GM21576 (cell line): ENCODE measurements around the gene CHST12.
"Not testable (repeated sequence)": the region's sequence is repeated elsewhere in the genome, so short reads cannot be mapped to it uniquely, and the experiment has no call there.

Source experiments
- ATAC-seq: cut with Tn5 transposase; IDR thresholded peaks from one replicate; pipeline ENCODE4 v1.9.1; 2021; ENCODE audit warnings: mild to moderate bottlenecking, moderate library complexity; ENCODE audit not compliant: unreplicated experiment

Gene CHST12

DNA sequence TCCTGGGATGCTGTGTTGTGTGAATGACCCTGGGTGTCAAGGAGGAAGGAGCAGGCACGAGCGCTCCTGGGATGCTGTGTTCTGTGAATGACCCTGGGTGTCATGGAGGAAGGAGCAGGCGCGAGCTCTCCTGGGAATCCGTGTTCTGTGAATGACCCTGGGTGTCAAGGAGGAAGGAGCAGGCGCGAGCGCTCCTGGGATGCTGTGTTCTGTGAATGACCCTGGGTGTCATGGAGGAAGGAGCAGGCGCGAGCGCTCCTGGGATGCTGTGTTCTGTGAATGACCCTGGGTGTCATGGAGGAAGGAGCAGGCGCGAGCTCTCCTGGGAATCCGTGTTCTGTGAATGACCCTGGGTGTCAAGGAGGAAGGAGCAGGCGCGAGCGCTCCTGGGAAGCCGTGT lies 25.9 kb upstream of the CHST12 start:
- ATAC-seq: not testable (repeated sequence)

DNA sequence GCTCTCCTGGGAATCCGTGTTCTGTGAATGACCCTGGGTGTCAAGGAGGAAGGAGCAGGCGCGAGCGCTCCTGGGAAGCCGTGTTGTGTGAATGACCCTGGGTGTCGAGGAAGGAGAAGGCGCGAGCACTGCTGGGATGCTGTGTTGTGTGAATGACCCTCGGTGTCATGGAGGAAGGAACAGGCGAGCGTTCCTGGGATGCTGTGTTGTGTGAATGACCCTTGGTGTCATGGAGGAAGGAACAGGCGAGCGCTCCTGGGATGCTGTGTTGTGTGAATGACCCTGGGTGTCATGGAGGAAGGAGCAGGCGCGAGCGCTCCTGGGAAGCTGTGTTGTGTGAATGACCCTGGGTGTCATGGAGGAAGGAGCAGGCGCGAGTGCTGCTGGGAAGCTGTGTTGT lies 25.3 kb upstream of the CHST12 start:
- not testable (repeated sequence) for ATAC-seq

DNA sequence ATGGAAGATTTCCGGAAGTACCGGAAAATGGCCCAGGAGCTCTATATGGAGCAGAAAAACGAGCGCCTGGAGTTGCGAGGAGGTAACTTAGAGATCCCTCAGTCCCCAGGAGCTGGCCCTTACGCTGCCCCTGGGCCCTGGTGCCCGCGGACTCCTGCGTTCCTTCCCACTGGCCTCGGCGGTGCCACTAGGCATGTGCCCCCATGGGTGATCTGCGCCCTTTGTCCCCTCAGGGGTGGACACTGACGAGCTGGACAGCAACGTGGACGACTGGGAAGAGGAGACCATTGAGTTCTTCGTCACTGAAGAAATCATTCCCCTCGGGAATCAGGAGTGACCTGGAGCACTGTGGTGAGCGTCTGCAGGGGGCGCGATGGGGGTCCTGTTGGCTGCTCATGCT lies 24.2 kb upstream of the CHST12 start:
- no peak for ATAC-seq

DNA sequence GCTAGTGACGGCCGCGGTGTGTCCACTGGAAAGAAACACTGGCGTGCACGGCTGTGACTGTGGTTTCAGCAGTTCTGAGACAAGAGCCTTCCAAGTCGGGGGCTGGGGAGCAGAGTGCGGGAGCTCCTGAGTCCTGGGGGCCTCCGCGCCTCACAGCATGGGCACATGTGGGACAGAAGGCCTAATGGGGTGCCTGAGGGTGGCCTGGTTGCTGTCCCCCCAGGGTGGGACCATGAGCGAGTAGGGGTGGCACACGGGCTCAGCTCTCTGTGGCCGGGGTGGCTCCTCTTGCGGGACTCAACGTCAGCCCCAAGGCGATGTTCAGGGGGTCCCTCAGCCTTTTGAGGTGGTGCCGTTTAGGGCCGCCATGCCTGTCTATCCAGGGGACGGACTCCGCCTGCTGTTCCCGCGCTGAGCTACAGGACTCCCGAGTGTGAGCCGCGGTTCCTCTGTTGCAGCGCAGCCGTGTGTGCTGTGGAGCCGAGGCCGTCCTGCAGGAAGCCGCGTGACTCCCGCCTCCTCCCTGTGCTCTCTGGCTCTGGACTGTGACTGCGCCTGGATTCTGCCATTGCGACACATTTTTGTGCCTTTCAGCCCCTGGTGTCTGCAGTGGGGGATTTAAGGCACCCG lies 23.5 kb upstream of the CHST12 start:
- no peak for ATAC-seq

DNA sequence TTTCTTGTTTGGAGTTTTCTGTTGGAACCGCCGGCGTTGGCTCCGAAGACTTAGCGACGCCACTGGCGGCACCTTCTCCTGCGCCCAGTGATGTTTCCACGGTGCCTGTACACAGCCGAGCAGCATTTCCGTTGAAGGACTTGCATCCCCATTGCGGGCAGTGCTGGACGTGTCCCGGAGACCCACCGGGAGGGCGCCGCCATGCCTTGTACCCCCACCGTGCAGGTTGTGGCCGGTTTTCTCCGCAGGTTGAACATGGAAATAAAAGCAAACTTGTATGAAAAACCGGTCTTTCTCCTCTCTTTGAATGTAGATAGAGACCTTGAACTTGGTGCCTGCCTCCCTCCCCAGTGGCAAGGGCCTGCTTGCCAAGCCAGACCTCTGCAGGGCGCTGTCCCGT lies 22.9 kb upstream of the CHST12 start:
- ATAC-seq: no peak

DNA sequence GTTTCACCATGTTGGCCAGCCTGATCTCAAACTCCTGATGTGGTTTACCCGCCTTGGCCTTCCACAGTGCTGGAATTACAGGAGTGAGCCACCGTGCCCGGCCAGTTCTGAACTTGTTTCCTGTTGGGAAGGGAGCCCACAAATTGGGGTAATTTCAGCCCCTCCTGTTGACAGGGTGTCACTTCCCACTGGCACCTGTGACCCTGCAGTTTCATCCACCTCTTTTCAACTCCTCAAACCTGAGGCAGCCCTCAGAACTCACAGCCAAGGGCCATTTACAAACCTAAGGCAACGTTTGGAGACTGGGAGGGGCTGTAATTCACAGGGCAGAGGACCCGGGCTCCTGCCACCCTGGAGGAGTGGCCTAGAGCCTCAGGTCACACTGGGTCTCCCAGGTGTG lies 22.2 kb upstream of the CHST12 start:
- ATAC-seq: no peak

DNA sequence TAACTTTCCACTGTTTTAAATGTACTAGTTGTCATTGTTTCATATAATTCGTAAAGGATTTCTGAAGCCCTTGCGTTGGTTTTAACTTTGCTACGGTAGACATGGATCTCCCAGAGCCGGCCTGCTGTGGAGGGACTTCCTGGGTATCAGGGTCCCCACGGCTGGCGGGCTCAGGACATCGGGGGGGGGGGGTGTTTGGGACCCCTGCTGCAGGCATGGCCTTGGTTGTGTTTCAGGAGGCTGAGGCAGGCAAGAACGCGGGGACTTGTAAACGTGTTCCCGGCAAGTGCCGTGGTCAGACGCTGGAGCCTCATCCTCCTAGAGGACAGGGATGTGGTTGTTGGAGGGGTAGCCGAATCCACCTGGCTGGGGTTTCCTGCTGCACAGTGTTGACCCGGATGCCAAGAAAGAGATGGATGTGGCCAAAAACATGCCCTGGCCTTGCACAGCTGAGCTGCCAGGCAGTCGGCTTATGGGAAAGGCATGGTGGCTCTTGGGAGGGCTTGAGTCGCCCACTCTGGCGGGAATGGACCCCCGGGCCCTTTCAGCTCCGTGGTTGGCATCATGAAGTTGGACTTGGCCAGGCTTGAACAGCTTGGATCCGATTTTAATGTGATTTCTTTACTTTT lies 21.4 kb upstream of the CHST12 start:
- ATAC-seq: no peak

DNA sequence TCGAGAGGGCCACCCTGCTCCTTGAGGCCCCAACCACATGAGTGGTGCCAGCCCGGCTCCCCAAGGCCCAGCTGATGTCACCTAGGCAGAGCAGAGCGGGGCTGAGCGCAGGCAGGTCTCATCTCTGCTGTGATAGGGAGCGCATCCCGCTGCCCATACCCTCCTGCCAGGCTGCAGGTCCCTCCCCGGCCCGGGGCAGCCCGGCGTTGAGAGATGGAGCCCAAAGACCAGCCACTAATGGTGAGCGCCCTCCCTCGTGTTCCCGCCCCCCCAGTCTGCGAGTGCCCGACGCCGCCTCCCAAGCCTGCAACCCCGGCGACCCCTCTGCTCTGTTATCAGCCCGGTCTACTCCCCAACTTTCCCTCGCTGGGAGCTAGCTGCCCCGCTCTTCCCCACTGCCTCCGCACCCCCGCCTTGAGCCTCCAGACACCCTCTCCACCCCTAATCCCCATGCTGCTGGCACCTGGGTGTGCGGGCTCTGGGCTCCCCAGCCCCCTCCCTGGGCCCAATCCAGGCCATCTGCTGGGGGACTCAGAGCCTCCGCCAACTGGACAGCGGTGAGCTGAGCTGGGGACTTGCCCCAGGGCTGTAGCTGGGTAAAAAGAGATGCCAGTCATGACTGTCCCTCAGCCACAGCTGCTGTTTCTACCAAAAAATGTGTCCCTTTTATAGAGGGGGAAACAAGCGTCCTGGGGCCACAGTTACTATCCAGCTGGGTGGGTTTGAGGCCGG lies 19.7 kb upstream of the CHST12 start:
- ATAC-seq: no peak

DNA sequence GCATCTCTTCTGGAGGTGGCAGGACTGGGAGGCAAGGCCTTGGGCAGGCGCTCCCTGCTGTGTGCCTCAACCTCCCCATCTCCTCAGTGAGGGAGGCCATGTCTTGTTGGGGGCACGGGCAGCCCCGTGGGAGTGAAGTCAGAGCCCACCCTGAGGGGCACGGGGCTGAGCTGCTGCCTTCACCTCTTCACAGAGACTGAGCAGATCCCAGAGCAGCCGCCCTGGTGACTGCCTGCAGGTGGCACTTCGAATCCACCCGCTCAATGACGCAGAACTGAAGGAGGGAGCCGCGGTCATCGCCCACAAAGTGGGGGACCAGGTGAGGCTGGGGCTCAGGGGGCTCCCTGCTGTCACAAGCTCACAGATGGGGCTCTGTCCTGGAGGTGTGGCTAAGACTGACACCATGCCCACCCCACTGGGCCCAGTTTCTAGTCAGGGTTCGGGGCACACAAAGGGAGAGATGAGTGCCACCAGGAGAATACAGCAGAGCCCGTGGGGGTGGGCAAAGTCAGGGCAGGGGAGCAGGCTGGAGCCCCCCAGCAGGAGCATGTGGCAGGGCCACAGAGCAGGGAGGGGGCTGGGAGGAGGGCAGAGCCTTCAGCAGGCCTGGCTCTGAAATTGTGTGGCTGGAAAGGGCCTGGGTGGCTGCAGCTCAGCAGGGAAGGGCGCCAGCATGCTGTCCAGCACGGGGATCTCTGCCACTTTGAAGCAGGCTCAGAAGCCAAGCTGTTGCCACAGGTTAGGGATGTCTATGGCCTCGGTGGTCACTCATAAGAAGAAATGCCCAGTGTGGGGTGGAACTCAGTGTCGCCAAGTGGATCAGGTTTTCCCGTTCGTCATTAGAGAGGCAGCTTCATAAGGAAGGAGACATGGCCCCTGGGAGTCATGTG lies 18.8 kb upstream of the CHST12 start:
- no peak for ATAC-seq

DNA sequence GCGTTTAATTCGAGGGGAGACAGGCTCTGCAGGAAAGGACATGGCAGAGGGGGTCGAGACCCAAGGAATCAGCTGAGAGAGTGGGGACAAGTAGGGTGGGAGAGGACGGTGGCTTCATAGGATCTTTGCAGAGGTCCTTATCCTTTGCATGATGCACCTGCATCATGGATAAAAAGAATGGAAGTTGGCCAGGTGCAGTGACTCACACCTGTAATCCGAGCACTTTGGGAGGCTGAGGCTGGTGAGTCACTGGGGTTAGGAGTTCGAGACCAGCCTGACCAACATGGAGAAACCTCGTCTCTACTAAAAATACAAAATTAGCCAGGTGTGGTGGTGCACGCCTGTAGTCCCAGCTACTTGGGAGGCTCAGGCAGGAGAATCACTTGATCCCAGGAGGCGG lies 17.3 kb upstream of the CHST12 start:
- not testable (repeated sequence) for ATAC-seq

DNA sequence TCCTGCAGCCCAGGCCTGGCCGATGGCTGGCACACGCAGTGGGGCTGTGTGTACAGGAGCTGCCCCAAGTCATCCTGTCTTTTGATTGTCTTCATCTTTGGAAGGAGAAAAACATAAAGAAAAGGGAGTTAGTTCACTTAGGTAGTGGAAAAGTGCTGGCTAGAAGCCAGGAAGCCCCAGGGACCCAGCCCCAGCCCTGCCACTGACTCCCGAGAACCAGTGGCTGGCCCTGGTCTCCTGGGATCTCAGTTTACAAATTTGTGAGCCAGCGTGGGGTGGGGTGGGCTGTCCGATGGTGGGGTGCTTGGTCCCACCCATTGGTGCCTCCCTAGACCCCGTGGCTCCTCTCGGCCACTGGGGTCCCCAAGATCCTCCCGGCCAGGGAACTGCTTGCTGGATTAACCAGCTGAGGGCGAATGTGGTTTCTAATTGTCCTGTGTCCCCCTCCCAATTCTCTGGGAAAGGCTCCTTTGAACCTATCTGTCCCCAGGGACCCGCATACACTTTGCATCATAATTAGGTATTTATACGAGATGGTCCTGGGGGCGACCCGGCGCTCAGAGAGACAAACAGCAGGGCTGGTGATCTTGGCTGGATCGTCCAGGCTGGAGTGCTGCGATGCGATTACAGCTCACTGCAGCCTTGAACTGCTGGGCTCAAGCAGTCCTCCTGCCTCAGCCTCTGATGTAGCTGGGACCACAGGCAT lies 16.3 kb upstream of the CHST12 start:
- ATAC-seq: no peak

DNA sequence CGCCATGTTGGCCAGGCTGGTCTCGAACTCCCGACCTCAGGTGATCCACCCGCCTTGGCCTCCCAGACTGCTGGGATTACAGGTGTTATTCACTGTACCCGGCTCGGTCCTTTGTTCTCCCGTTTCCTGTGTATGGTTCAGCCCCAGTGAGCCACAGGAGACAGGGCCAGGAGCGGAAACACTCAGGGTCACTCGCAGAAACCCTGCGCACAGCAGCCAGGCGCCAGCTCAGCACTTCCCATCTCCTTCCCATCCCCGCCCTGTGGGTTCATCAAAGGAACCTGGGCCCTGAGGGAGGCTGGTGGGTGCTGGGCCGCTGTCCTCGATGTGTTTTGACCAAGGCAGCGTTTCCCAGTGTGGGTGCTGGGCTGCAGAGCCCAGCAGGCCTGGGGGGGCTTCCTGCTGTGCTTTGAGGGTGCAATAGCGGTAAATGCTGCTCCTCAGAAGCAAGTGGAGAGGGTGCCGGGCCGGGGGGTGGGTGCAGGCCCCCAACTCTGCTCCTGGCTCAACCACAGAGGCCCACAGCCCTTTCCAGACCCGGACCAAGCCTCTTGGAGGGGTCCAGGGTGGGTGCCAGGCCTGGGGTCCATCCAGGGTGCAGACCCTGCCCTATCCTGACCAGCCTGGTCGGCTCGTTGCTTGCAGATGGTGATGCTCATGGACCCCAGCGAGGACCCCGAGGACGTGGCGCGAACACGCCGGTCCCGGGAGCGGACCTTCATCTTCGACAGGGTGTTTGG lies 15.3 kb upstream of the CHST12 start:
- no peak for ATAC-seq

DNA sequence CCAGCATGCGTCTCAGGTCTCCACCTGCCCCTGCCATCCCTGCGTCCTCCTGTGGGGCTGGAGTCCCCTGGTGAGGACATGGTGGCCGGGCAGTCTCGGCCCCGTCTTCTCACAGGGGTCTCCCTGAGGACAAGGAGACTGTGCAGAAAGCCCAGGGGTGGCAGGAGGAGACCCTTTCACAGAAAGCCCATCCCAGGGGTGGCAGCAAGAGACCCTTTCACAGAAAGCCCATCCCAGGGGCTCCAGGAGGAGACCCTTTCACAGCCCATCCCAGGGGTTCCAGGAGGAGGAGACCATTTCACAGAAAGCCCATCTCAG lies 14.8 kb upstream of the CHST12 start:
- ATAC-seq: no peak

DNA sequence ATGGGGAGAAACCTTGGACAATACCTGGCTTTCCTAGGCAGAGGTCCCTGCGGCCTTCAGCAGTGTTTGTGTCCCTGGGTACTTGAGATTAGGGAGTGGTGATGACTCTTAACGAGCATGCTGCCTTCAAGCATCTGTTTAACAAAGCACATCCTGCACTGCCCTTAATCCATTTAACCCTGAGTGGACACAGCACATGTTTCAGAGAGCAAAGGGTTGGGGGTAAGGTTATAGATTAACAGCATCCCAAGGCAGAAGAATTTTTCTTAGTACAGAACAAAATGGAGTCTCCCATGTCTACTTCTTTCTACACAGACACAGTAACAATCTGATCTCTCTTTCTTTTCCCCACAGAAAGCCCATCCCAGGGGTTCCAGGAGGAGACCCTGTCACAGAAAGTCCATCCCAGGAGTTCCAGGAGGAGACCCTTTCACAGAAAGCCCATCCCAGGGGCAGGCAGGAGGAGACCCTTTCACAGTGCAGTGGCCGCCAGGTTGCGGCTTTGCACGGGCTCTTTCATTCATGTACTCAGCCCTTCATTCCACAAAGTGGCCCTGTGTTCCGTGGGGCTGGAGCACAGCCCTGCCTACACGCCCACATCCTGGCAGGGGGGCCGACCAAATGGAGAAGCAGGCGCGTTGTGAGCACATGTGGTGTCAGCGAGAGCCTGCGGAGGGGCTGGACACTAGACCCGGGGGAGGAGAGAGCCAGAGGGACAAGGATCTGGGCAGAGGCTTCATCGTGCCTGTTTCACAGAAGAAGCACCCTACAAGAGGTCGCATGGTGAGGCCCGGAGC lies 13.2 kb upstream of the CHST12 start:
- ATAC-seq: not testable (repeated sequence)

DNA sequence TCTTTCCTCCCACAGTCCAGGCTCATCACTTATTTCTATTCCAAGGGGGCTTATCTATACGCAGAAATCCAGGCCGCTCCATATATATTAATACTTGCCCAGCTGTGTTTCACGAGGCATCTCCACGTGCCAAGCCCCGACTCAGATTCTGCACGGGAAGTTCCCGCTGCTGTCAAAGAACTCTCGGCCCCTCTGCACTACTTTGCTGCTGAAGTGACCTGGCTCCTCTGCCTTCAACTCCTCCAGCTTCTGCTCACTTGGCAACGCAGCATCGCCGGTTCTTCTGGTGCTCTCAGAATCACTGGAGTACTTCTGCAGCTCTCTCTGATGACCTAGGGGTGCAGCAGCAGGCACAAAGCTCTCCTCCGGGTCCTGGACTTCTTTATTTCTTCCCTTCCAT lies 9.7 kb upstream of the CHST12 start:
- ATAC-seq: no peak

DNA sequence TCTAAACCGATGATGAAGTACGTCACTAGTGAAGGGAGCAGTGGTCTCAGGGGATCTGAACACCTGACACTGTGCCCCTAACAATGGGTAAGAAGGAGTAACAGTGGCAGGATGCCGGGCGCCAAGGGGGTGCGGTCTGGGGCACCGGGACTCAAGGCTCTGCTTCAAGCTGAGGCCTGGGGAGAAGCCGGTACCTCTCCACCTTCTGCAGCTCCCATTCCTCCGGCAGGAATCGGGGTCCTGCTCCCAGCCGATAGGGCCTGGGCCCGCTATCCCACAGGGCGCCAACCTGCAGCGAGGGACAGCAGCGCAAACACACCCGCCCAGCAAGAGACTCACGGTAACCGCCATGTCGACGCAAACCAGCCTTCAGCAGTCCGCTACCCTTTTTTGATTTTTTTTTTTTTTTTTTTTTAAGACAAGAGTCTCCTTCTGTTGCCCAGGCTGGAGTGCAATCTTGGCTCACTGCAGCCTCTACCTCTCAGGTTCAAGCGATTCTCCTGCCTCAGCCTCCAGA lies 8.8 kb upstream of the CHST12 start:
- ATAC-seq: no peak

DNA sequence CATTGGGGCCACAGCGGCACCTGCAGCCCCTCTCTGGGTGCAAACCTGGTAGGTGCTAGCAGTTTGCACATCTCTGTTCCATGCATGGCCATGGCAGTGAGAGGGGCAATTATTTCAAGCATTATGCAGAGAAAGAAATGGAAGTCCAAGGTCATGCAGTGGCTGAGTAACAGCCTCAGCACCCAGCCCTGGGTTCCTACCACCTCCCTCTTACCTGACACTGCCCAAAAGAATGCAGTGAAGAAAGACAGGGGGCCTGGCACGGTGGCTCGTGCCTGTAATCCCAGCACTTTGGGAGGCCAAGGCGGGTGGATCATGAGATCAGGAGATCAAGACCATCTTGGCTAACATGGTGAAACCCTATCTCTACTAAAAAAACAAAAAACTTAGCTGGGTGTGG lies 4.9 kb upstream of the CHST12 start:
- no peak for ATAC-seq

DNA sequence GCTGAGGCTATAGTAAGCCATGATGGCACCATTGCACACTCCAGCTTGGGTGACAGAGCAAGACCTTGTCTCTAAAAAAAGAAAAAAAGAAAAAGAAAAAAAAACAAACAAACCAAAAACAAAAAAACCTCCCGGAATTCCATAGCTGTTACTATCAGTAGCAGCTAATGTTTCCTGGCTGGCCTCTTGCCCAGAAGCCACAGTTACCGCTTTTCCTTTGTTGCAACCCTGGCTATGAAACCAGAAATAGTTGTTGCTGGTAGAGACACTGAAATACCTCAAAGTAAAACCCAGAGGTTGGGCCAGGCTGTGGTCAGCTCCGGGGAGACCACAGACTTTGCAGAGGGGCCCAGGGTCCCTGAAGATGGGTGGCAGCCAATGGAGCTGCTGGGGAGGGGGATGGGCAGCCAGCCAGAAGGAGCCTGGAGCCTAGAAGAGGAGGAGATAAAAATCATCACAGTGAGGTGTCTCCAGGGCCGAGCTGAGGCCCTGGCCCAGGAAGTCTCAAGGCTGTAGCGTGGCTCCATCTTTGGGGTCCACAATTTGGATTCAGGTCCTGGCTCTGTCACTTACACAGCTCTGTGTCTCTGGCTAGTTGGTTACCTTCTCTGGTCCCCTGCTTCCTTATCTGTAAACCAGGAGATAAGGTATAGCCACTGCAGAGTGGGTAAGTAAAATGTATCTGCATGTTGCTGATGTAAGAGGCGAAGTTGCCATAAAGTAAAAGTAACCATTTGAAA lies 3.4 kb upstream of the CHST12 start:
- no peak for ATAC-seq

DNA sequence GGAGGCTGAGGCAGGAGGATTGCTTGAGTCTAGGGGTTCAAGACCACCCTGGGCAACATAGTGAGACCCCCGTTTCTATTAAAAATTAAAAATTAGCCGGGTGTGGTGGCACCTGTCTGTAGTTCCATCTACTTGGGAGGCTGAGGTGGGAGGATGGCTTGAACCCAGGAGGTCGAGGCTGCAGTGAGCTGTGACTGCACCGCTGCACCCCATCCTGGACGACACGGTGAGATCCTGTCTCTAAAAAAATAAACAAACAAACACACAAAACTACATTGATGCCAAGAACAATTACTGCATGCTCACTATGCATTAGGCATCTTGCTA lies 761 bp upstream of the CHST12 start:
- no peak for ATAC-seq
